HepG2 (cell line): Measurements from ENCODE around the gene SLC29A2. TPM values are rescaled to one million over a fixed set of nuclear protein-coding genes. Genes with fewer than 3 reads are reported as not detected.

Experiments used
- DMAP1 ChIP-seq: IDR thresholded peaks from 2 replicates; pipeline ENCODE4 v1.6.1; 2016
- EP300 ChIP-seq, 3 experiments: sonication (generic) in 1 of 3; formaldehyde crosslinking in 1 of 3; IDR thresholded peaks; 2 replicates each; pipeline versions ENCODE4 v1.5.1 to v1.6.1; 2011 to 2020; ENCODE audit warnings: low read depth in 2 of 3, low read length in 2 of 3, borderline replicate concordance in 1 of 3, improper control_type of control experiment in 1 of 3, mild to moderate bottlenecking in 1 of 3, missing genetic modification reagents in 1 of 3, moderate library complexity in 1 of 3
- FOSL1 ChIP-seq: sonication (generic); formaldehyde crosslinking; IDR thresholded peaks from 2 replicates; pipeline ENCODE4 v1.9.0; 2021; ENCODE audit warnings: missing genetic modification reagents, borderline replicate concordance
- GATAD1 ChIP-seq: IDR thresholded peaks from 2 replicates; pipeline ENCODE4 v1.6.1; 2016; ENCODE audit warnings: missing genetic modification reagents, missing compliant biosample characterization
- KDM6A ChIP-seq: IDR thresholded peaks from 2 replicates; pipeline ENCODE4 v1.6.1; 2016; ENCODE audit warnings: low read depth
- ZNF337 ChIP-seq: sonication (generic); formaldehyde crosslinking; IDR thresholded peaks from 2 replicates; pipeline ENCODE4 v1.5.1; 2020; ENCODE audit warnings: missing genetic modification reagents, low read depth, mild to moderate bottlenecking, borderline replicate concordance
- ZNF501 ChIP-seq: sonication (generic); formaldehyde crosslinking; IDR thresholded peaks from 2 replicates; pipeline ENCODE4 v1.5.1; 2020; ENCODE audit warnings: mild to moderate bottlenecking, moderate library complexity, missing genetic modification reagents
- polyA plus RNA-seq, 8 experiments: library from polyadenylated mRNA; depleted of rRNA in 3 of 8; stranded (reverse) in 7 of 8; unstranded in 1 of 8; fragments of >200 nt; fragmentation: Illumina TruSeq in 4 of 8; extraction: Trizol in 4 of 8; gene quantifications; 2 replicates each; pipeline versions ENCODE4 v1.2.1 to v1.2.3, GENCODE V29; 2011 to 2016; ENCODE audit warnings: low read depth in 4 of 8, missing spikeins in 1 of 8, mixed read lengths in 1 of 8; ENCODE audit not compliant: insufficient read depth in 1 of 8
- total RNA-seq, 5 experiments: library from RNA; depleted of rRNA; stranded (reverse); fragments of >200 nt; fragmentation: Illumina TruSeq; extraction: Trizol; gene quantifications; 2 replicates each; pipeline ENCODE4 v1.2.3, GENCODE V29; 2016; ENCODE audit warnings: low read depth in 1 of 5
- TF ChIP-seq, protein P1 (sequence below): sonication (generic); formaldehyde crosslinking; IDR thresholded peaks from 2 replicates; pipeline ENCODE4 v1.4.0; 2020; ENCODE audit warnings: missing genetic modification reagents, borderline replicate concordance
- TF ChIP-seq, protein P2 (sequence below): sonication (generic); formaldehyde crosslinking; IDR thresholded peaks from 2 replicates; pipeline ENCODE4 v1.5.1; 2020; ENCODE audit warnings: missing genetic modification reagents, mild to moderate bottlenecking, borderline replicate concordance
- TF ChIP-seq, protein P3 (sequence below), 2 experiments: fragments of 450-650 bp in 1 of 2; sonication (generic) in 1 of 2; formaldehyde crosslinking in 1 of 2; IDR thresholded peaks; 2 replicates each; pipeline versions ENCODE4 v1.6.1 to v1.8.0; 2016 to 2022; ENCODE audit warnings: antibody characterized with exemption in 1 of 2, mild to moderate bottlenecking in 1 of 2, missing genetic modification reagents in 1 of 2

SLC29A2 gene
- total and polyA plus RNA-seq, 2 of the 13 experiments (the other 11 are each of a cell fraction or from before 2014, with no cell fraction given), result 0.63 to 0.66 TPM

DNA sequence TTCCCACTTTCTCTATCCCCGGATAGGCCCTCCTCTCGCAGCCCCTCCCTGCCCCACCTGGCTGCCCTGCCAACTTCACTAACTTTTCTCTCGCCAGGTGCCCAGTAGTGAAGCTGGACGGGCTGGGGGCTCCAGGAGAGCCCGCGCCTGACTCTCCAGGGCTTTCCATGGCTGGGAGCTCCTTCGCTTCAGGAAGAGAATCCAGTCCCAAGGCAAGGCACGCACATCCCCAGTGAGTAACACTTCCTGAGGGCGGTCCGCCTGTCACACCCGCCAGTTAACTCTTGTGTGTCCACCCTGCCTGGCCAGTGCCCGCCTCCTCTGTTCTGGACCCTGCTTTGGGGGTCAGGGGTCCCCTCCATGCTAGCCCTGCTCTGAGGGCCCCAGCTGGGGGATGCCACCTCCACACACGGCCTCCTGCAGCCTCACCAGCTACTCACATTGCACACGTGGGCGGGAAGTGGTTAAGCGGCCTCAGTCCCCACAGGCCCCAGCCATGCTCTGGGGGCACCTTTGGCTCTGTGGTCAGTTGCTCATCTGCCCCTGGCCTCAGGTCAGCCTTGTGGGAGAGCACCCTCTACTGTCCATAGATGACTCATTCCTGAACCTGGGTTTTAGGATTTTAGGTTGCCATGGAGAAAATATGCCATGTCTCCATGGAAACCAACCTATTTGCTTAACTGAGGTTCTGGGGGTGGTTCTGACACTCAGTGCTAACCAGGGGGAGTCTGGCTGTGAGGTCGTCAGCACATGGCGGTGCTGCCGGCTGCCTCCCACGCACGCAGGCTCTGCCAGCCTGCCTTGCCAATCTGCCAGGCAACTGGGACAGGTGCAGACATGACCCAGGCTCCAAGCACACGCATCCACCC, 35.1 kb downstream of the SLC29A2 start, which contains the start of gene RIN1 (continued):
- TF ChIP-seq, protein P1, sequence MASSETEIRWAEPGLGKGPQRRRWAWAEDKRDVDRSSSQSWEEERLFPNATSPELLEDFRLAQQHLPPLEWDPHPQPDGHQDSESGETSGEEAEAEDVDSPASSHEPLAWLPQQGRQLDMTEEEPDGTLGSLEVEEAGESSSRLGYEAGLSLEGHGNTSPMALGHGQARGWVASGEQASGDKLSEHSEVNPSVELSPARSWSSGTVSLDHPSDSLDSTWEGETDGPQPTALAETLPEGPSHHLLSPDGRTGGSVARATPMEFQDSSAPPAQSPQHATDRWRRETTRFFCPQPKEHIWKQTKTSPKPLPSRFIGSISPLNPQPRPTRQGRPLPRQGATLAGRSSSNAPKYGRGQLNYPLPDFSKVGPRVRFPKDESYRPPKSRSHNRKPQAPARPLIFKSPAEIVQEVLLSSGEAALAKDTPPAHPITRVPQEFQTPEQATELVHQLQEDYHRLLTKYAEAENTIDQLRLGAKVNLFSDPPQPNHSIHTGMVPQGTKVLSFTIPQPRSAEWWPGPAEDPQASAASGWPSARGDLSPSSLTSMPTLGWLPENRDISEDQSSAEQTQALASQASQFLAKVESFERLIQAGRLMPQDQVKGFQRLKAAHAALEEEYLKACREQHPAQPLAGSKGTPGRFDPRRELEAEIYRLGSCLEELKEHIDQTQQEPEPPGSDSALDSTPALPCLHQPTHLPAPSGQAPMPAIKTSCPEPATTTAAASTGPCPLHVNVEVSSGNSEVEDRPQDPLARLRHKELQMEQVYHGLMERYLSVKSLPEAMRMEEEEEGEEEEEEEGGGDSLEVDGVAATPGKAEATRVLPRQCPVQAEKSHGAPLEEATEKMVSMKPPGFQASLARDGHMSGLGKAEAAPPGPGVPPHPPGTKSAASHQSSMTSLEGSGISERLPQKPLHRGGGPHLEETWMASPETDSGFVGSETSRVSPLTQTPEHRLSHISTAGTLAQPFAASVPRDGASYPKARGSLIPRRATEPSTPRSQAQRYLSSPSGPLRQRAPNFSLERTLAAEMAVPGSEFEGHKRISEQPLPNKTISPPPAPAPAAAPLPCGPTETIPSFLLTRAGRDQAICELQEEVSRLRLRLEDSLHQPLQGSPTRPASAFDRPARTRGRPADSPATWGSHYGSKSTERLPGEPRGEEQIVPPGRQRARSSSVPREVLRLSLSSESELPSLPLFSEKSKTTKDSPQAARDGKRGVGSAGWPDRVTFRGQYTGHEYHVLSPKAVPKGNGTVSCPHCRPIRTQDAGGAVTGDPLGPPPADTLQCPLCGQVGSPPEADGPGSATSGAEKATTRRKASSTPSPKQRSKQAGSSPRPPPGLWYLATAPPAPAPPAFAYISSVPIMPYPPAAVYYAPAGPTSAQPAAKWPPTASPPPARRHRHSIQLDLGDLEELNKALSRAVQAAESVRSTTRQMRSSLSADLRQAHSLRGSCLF, result no peak
- TF ChIP-seq ZNF337 (CRISPR knock-in tag), result no peak
- TF ChIP-seq FOSL1 (CRISPR knock-in tag), result 0 out of 2 replicates have a peak, but pooled peaks have one; percentile 37
- TF ChIP-seq, protein P2, sequence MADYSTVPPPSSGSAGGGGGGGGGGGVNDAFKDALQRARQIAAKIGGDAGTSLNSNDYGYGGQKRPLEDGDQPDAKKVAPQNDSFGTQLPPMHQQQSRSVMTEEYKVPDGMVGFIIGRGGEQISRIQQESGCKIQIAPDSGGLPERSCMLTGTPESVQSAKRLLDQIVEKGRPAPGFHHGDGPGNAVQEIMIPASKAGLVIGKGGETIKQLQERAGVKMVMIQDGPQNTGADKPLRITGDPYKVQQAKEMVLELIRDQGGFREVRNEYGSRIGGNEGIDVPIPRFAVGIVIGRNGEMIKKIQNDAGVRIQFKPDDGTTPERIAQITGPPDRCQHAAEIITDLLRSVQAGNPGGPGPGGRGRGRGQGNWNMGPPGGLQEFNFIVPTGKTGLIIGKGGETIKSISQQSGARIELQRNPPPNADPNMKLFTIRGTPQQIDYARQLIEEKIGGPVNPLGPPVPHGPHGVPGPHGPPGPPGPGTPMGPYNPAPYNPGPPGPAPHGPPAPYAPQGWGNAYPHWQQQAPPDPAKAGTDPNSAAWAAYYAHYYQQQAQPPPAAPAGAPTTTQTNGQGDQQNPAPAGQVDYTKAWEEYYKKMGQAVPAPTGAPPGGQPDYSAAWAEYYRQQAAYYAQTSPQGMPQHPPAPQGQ (CRISPR knock-in tag), result no peak
- peak; percentile 94 for TF ChIP-seq ZNF501 (CRISPR knock-in tag)
- TF ChIP-seq, protein P3, sequence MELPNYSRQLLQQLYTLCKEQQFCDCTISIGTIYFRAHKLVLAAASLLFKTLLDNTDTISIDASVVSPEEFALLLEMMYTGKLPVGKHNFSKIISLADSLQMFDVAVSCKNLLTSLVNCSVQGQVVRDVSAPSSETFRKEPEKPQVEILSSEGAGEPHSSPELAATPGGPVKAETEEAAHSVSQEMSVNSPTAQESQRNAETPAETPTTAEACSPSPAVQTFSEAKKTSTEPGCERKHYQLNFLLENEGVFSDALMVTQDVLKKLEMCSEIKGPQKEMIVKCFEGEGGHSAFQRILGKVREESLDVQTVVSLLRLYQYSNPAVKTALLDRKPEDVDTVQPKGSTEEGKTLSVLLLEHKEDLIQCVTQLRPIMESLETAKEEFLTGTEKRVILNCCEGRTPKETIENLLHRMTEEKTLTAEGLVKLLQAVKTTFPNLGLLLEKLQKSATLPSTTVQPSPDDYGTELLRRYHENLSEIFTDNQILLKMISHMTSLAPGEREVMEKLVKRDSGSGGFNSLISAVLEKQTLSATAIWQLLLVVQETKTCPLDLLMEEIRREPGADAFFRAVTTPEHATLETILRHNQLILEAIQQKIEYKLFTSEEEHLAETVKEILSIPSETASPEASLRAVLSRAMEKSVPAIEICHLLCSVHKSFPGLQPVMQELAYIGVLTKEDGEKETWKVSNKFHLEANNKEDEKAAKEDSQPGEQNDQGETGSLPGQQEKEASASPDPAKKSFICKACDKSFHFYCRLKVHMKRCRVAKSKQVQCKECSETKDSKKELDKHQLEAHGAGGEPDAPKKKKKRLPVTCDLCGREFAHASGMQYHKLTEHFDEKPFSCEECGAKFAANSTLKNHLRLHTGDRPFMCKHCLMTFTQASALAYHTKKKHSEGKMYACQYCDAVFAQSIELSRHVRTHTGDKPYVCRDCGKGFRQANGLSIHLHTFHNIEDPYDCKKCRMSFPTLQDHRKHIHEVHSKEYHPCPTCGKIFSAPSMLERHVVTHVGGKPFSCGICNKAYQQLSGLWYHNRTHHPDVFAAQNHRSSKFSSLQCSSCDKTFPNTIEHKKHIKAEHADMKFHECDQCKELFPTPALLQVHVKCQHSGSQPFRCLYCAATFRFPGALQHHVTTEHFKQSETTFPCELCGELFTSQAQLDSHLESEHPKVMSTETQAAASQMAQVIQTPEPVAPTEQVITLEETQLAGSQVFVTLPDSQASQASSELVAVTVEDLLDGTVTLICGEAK (IDR thresholded peaks at IDR 0.05), result no peak
- TF ChIP-seq, protein P3 (CRISPR knock-in tag; IDR thresholded peaks at IDR 0.05), result peak; percentile 72
- TF ChIP-seq DMAP1 (CRISPR knock-in tag), result peak; percentile 69
- TF ChIP-seq GATAD1 (CRISPR knock-in tag), result peak; percentile 80
- TF ChIP-seq EP300 (IDR thresholded peaks at IDR 0.05; ENCODE audit: low read depth in 2 of 2, low read length in 2 of 2), result peak; percentile 11 to 74; a peak in 2 of 4 replicates
- TF ChIP-seq EP300 (CRISPR knock-in tag; IDR thresholded peaks at IDR 0.05; ENCODE audit: borderline replicate concordance), result peak; percentile 65
- peak; percentile 71; the same call in 1 of the 2 replicates for TF ChIP-seq KDM6A (CRISPR knock-in tag)
